GM21423 (cell line): ENCODE measurements around the gene ABCG5.

Experiments
- ATAC-seq: cut with Tn5 transposase; IDR thresholded peaks from one replicate; pipeline ENCODE4 v1.9.1; 2021; ENCODE audit warnings: mild to moderate bottlenecking, moderate library complexity; ENCODE audit not compliant: unreplicated experiment

The ABCG5 gene

GRCh38 chr2:43842866-43843226 lies 4.2 kb upstream of the ABCG5 start:
- ATAC-seq = no peak

- no peak for ATAC-seq
Measured at GRCh38 chr2:43841949-43842865, 3.6 kb upstream of the ABCG5 start.

GRCh38 chr2:43840965-43841364 lies 2.3 kb upstream of the ABCG5 start:
- no peak for ATAC-seq

GRCh38 chr2:43839776-43840564 lies 1.3 kb upstream of the ABCG5 start:
- ATAC-seq = no peak

GRCh38 chr2:43837831-43838559 lies 644 bp downstream of the ABCG5 start:
- no peak for ATAC-seq

- ATAC-seq = no peak
Measured at GRCh38 chr2:43837033-43837432, 1.6 kb downstream of the ABCG5 start.

- ATAC-seq = no peak
Measured at GRCh38 chr2:43832457-43832856, 6.2 kb downstream of the ABCG5 start.

- ATAC-seq = no peak
Measured at GRCh38 chr2:43831543-43832294, 6.9 kb downstream of the ABCG5 start.

- no peak for ATAC-seq
Measured at GRCh38 chr2:43826305-43827250, 12.1 kb downstream of the ABCG5 start.

- ATAC-seq = no peak
Measured at GRCh38 chr2:43825841-43826240, 12.8 kb downstream of the ABCG5 start.

GRCh38 chr2:43824951-43825493 lies 13.6 kb downstream of the ABCG5 start:
- ATAC-seq = no peak

- no peak for ATAC-seq
Measured at GRCh38 chr2:43824512-43824911, 14.1 kb downstream of the ABCG5 start.

- no peak for ATAC-seq
Measured at GRCh38 chr2:43823751-43824150, 14.9 kb downstream of the ABCG5 start.

- no peak for ATAC-seq
Measured at GRCh38 chr2:43822839-43823238, 15.8 kb downstream of the ABCG5 start.

- ATAC-seq = no peak
Measured at GRCh38 chr2:43819491-43820163, 19.0 kb downstream of the ABCG5 start.

GRCh38 chr2:43818761-43819160 lies 19.9 kb downstream of the ABCG5 start:
- ATAC-seq = no peak

- no peak for ATAC-seq
Measured at GRCh38 chr2:43814711-43815110, 23.9 kb downstream of the ABCG5 start.

- ATAC-seq = no peak
Measured at GRCh38 chr2:43812947-43813346, 25.7 kb downstream of the ABCG5 start.

- ATAC-seq = no peak
Measured at GRCh38 chr2:43812006-43812405, 26.6 kb downstream of the ABCG5 start.
